A673 (cell line): Measurements from ENCODE around the gene TNFRSF6B. TPM values are rescaled to one million over a fixed set of nuclear protein-coding genes. Genes with fewer than 3 reads are reported as not detected.

Source experiments
- BruUV-seq: library from RNA; stranded (reverse); fragments of 400-500 nt; replicated peaks from 2 replicates; lab custom pipeline; 2021; lab: Mats Ljungman, UMichigan
- CTCF ChIA-PET: fragments of 300-600 bp; sonication (Branson Sonifier 250); formaldehyde crosslinking; loops from one replicate; lab custom pipeline; 2022; ENCODE audit warnings: antibody characterized with exemption; lab: Charles Lee
- POLR2A ChIA-PET: fragments of 300-600 bp; sonication (Branson Sonifier 250); formaldehyde crosslinking; loops from one replicate; lab custom pipeline; 2022; ENCODE audit warnings: antibody characterized with exemption; ENCODE audit not compliant: low non-redundant PET; lab: Charles Lee
- DNase-seq: peaks from one replicate; pipeline ENCODE4 v3.0.0-alpha.2; 2015; ENCODE audit warnings: low spot score
- H3K27ac ChIP-seq: fragments of 200-600 bp; sonication (generic); 2 replicates; pipeline ENCODE4 v1.5.1; 2016; ENCODE audit warnings: mixed run types, low read depth, mild to moderate bottlenecking, mixed read lengths, antibody characterized with exemption, low read length; ENCODE audit not compliant: poor library complexity, severe bottlenecking
- H3K27me3 ChIP-seq: fragments of 200-600 bp; sonication (generic); replicated peaks from 2 replicates; pipeline ENCODE4 v1.6.1; 2017; ENCODE audit warnings: mixed run types, low read depth, mild to moderate bottlenecking, mixed read lengths, antibody characterized with exemption, low read length; ENCODE audit not compliant: insufficient read depth, poor library complexity
- H3K36me3 ChIP-seq: fragments of 200-600 bp; sonication (generic); 2 replicates; pipeline ENCODE4 v1.6.1; 2016; ENCODE audit warnings: mixed run types, mild to moderate bottlenecking, mixed read lengths, antibody characterized with exemption, low read length; ENCODE audit not compliant: insufficient read depth, poor library complexity, severe bottlenecking
- H3K4me1 ChIP-seq: fragments of 200-600 bp; sonication (generic); 2 replicates; pipeline ENCODE4 v1.6.1; 2017; ENCODE audit warnings: mixed run types, mild to moderate bottlenecking, mixed read lengths, antibody characterized with exemption, low read length; ENCODE audit not compliant: insufficient read depth, poor library complexity, severe bottlenecking
- H3K4me3 ChIP-seq: fragments of 200-600 bp; sonication (generic); 2 replicates; pipeline ENCODE4 v1.5.1; 2016; ENCODE audit warnings: low read depth, mixed run types, mild to moderate bottlenecking, mixed read lengths, low read length; ENCODE audit not compliant: poor library complexity, severe bottlenecking
- H3K9me3 ChIP-seq: fragments of 200-600 bp; sonication (generic); 2 replicates; pipeline ENCODE4 v1.6.1; 2016; ENCODE audit warnings: mixed run types, low read depth, mild to moderate bottlenecking, mixed read lengths, antibody characterized with exemption, low read length; ENCODE audit not compliant: poor library complexity, severe bottlenecking
- EZH2 ChIP-seq: fragments of 200-600 bp; sonication (generic); IDR thresholded peaks from 2 replicates; pipeline ENCODE4 v1.6.1; 2017; ENCODE audit warnings: borderline replicate concordance, low read depth, mild to moderate bottlenecking, mixed read lengths, antibody characterized with exemption, low read length; ENCODE audit not compliant: poor library complexity, severe bottlenecking
- intact Hi-C: fragments of 100-400 bp; cut with micrococcal nuclease; formaldehyde crosslinking; loops from one replicate; pipeline ENCODE4 v1.10.0; 2022; ENCODE audit not compliant: unreplicated experiment
- total RNA-seq: library from RNA; stranded (reverse); gene quantifications from 2 replicates; pipeline ENCODE4 v1.2.3, GENCODE V29; 2021
- TF ChIP-seq, protein P1 (sequence below): fragments of 300-800, 200-600 bp; sonication (generic); conservative IDR thresholded peaks from 2 replicates; pipeline ENCODE4 v1.5.1; 2017; ENCODE audit warnings: low read depth, mild to moderate bottlenecking, antibody characterized with exemption, low read length, moderate library complexity, mixed read lengths

TNFRSF6B gene
- total RNA-seq, 1 experiment from 2014 or later, result not detected

DNA sequence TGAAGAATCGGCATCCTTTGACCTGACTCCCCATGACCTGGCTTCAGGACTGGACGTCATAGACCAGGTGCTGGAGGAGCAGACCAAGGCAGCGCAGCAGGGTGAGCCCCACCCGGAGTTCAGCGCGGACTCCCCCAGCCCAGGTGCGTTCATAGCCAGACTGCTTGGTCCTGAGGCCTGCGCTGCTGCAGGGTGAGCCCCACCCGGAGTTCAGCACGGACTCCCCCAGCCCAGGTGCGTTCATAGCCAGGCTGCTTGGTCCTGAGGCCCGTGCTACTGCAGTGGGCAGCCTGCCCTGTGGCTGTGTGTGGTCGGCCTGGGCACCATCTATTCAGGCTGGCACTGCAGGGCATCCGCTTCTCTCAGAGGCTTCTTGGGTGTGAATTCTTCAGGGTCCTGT lies 22.5 kb upstream of the TNFRSF6B start:
- ChIA-PET CTCF (no interaction called here), POLR2A (no interaction called here)
- H3K27me3 ChIP-seq, result no peaks in the 10 kb centered on the region
- BruUV-seq, result no TSS peak
- no peak overlapping the region for H3K4me3 ChIP-seq
- H3K27ac ChIP-seq, result no peak overlapping the region
- intact Hi-C loops, result no loop called here
- no peaks in the 10 kb centered on the region for H3K9me3 ChIP-seq
- H3K4me1 ChIP-seq, result no peaks in the 10 kb centered on the region
- no peak for DNase-seq
- no peak for TF ChIP-seq EZH2
- TF ChIP-seq, protein P1, sequence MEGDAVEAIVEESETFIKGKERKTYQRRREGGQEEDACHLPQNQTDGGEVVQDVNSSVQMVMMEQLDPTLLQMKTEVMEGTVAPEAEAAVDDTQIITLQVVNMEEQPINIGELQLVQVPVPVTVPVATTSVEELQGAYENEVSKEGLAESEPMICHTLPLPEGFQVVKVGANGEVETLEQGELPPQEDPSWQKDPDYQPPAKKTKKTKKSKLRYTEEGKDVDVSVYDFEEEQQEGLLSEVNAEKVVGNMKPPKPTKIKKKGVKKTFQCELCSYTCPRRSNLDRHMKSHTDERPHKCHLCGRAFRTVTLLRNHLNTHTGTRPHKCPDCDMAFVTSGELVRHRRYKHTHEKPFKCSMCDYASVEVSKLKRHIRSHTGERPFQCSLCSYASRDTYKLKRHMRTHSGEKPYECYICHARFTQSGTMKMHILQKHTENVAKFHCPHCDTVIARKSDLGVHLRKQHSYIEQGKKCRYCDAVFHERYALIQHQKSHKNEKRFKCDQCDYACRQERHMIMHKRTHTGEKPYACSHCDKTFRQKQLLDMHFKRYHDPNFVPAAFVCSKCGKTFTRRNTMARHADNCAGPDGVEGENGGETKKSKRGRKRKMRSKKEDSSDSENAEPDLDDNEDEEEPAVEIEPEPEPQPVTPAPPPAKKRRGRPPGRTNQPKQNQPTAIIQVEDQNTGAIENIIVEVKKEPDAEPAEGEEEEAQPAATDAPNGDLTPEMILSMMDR, result no peak
- H3K36me3 ChIP-seq, result peaks cover 8% of the 10 kb centered on the region

DNA sequence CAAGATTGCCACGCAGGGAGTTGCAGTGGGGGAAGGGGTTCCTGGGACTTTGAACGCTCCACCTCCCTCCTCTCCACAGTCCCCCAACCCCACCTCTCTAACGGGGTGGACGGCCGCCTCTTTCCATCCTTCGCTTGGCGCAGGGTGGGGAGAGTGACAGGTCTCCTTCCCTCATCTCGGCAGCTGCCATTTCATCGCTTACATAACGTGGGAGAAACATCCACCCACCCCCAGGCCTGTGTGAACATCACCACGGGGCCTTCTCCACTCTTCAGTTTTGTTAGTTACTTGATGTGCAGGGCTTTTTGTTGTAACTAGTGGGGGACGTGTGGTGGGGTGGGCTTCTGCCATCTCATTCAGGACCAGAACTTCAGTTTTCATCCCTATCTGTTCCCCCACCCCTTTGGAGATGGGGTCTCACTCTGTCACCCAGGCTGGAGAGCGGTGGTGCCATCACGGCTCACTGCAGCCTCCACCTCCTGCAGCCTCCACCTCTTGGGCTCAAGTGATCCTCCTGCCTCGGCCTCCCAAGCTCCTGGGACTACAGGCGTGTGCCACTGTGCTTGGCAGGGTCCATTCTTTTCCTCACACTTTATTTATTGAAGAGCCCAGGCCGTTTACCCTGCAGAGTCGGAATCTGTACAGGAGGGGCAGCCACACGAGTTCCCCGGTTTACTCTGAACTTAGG lies 20.6 kb upstream of the TNFRSF6B start:
- CTCF ChIA-PET, result no interaction called here
- Histone ChIP-seq H3K4me1 (no peaks in the 10 kb centered on the region), H3K9me3 (no peaks in the 10 kb centered on the region), H3K36me3 (peaks cover 8% of the 10 kb centered on the region), H3K27me3 (no peaks in the 10 kb centered on the region), H3K4me3 (no peak overlapping the region), H3K27ac (no peak overlapping the region)
- BruUV-seq, result no TSS peak
- POLR2A ChIA-PET, result no interaction called here
- intact Hi-C loops, result no loop called here
- TF ChIP-seq EZH2, result no peak
- TF ChIP-seq, protein P1, result no peak
- no peak for DNase-seq

- TF ChIP-seq, protein P1, result no peak
- TF ChIP-seq EZH2, result no peak
- CTCF ChIA-PET, result no interaction called here
- H3K27me3 ChIP-seq, result no peaks in the 10 kb centered on the region
- H3K4me3 ChIP-seq, result no peak overlapping the region
- H3K4me1 ChIP-seq, result peaks cover 8% of the 10 kb centered on the region
- POLR2A ChIA-PET, result no interaction called here
- intact Hi-C loops, result no loop called here
- BruUV-seq, result no TSS peak
- no peaks in the 10 kb centered on the region for H3K9me3 ChIP-seq
- H3K27ac ChIP-seq, result no peak overlapping the region
- DNase-seq, result no peak
- H3K36me3 ChIP-seq, result peaks cover 8% of the 10 kb centered on the region
Observed at GRCh38 chr20:63678071-63678470, 18.4 kb upstream of the TNFRSF6B start.
